Measurements from ENCODE around the gene TH. TPM values are rescaled to one million over a fixed set of nuclear protein-coding genes. Genes with fewer than 3 reads are reported as not detected.

The TH gene
- total and polyA plus RNA-seq, 9 of the 15 experiments (the other 6 are each of a cell fraction or from before 2014, with no cell fraction given) = not detected

- TF ChIP-seq ZNF398 (CRISPR knock-in tag; IDR thresholded peaks at IDR 0.05) (no peak), IRF2 (CRISPR knock-in tag; IDR thresholded peaks at IDR 0.05) (no peak), MAX (CRISPR knock-in tag; IDR thresholded peaks at IDR 0.05) (no peak), ZNF655 (CRISPR knock-in tag; IDR thresholded peaks at IDR 0.05) (no peak), PHF8 (IDR thresholded peaks at IDR 0.05; ENCODE audit: borderline replicate concordance, low read length) (no peak), ZNF23 (CRISPR knock-in tag; IDR thresholded peaks at IDR 0.05) (no peak), NEUROD1 (IDR thresholded peaks at IDR 0.05; ENCODE audit: borderline replicate concordance, low read depth, low read length, partially characterized antibody) (no peak), ZNF318 (IDR thresholded peaks at IDR 0.05; ENCODE audit: borderline replicate concordance in 1 of 2, low read depth in 1 of 2) (no peak)
These were observed 34.5 kb upstream of the TH start (continued) for GRCh38 chr11:2205981-2206690.

Data from K562 (cell line).